Activated naive CD8-positive, alpha-beta T cell treated with anti-CD3 and anti-CD28 coated beads, Interleukin-2, amount 10 ng/mL, durations not matched to agents 7 days and 5 days (primary cell): Measurements from ENCODE around the gene DLG4. TPM values are rescaled to one million over a fixed set of nuclear protein-coding genes. Genes with fewer than 3 reads are reported as not detected.

ENCODE experiments used
- ATAC-seq: fragments of 150-1000 bp; cut with Tn5 transposase; one replicate; pipeline ENCODE4 v1.10.0; 2021; ENCODE audit warnings: low read depth, moderate library complexity
- POLR2A ChIA-PET: fragments of 350-600 bp; sonication (Branson Sonifier 250); formaldehyde crosslinking; loops from one replicate; lab custom pipeline; 2021; ENCODE audit warnings: antibody characterized with exemption; lab: Charles Lee
- DNase-seq: peaks from one replicate; pipeline ENCODE4 v3.0.0; 2021
- H3K27ac Mint-ChIP-seq: one replicate; pipeline ENCODE4 v1.8.0; 2022; ENCODE audit warnings: mild to moderate bottlenecking, mixed read lengths
- H3K27me3 Mint-ChIP-seq: one replicate; pipeline ENCODE4 v1.8.0; 2022; ENCODE audit warnings: mild to moderate bottlenecking, moderate library complexity, mixed read lengths
- H3K36me3 Mint-ChIP-seq: one replicate; pipeline ENCODE4 v1.8.0; 2021; ENCODE audit warnings: mild to moderate bottlenecking, mixed read lengths
- H3K4me1 Mint-ChIP-seq: one replicate; pipeline ENCODE4 v1.8.0; 2021; ENCODE audit warnings: mixed read lengths
- H3K4me3 Mint-ChIP-seq: one replicate; pipeline ENCODE4 v1.8.0; 2022; ENCODE audit warnings: mild to moderate bottlenecking, moderate library complexity, mixed read lengths
- H3K9me3 Mint-ChIP-seq: one replicate; pipeline ENCODE4 v1.8.0; 2021; ENCODE audit warnings: mixed read lengths
- total RNA-seq, 2 experiments: library from RNA; stranded (reverse); gene quantifications; one replicate each; pipeline ENCODE4 v1.2.3, GENCODE V29; 2021

Gene DLG4
- total RNA-seq: 10 to 100 TPM; 21.2 to 22.4 TPM

GRCh38 chr17:7219812-7220592 lies at the start of gene DLG4, which contains the start of gene ACADVL:
Gene DLG4, minus strand, starts transcription at chr17:7219836.
Gene ACADVL, plus strand, starts transcription at chr17:7219938. Its CDS starts 47 bp downstream, at chr17:7219985.
- Mint-ChIP-seq H3K4me1 (peaks cover 42% of the 10 kb centered on the region), H3K27me3 (no peaks in the 10 kb centered on the region), H3K4me3 (peak within 1 kb of the TSS; percentile 97), H3K36me3 (peaks cover 3% of the 10 kb centered on the region), H3K9me3 (no peaks in the 10 kb centered on the region), H3K27ac (peak within 1 kb of the TSS; percentile 95)
- ATAC-seq (peak; percentile 74), DNase-seq (peak; percentile 82)
- POLR2A ChIA-PET: interaction anchor here (0.6 to 8.9 kb wide), 13 partner anchors 10 to 185 kb away, joined by 3 to 162 read pairs (median 3); partner anchors contain the start of genes ACAP1, CTDNEP1, DVL2 and ELP5

GRCh38 chr17:7266784-7267183 lies 47.1 kb upstream of the DLG4 start:
- Mint-ChIP-seq H3K4me3 (no peak overlapping the region), H3K36me3 (no peaks in the 10 kb centered on the region), H3K9me3 (no peaks in the 10 kb centered on the region), H3K27ac (no peak overlapping the region), H3K27me3 (peaks cover 33% of the 10 kb centered on the region), H3K4me1 (peaks cover 18% of the 10 kb centered on the region)
- POLR2A ChIA-PET: interaction anchor here (1.3 kb wide), 1 partner anchor 128 kb away, joined by 3 read pairs; the partner anchor contains the start of gene PLSCR3
- DNase-seq (no peak), ATAC-seq (no peak)

GRCh38 chr17:7263801-7264078 lies 44.1 kb upstream of the DLG4 start:
- Mint-ChIP-seq H3K27me3 (peaks cover 33% of the 10 kb centered on the region), H3K4me1 (peaks cover 22% of the 10 kb centered on the region), H3K4me3 (peak overlapping the region; percentile 77), H3K9me3 (no peaks in the 10 kb centered on the region), H3K36me3 (no peaks in the 10 kb centered on the region), H3K27ac (peak overlapping the region; percentile 60)
- ATAC-seq (no peak), DNase-seq (no peak)
- POLR2A ChIA-PET: no interaction called here

GRCh38 chr17:7262935-7263800 lies 43.5 kb upstream of the DLG4 start:
- Mint-ChIP-seq H3K9me3 (no peaks in the 10 kb centered on the region), H3K36me3 (no peaks in the 10 kb centered on the region), H3K27ac (peak overlapping the region; percentile 53), H3K4me3 (peak overlapping the region; percentile 77), H3K4me1 (peaks cover 22% of the 10 kb centered on the region), H3K27me3 (peaks cover 33% of the 10 kb centered on the region)
- ATAC-seq: peak; percentile 16
- peak; percentile 41 for DNase-seq
- POLR2A ChIA-PET: no interaction called here

- DNase-seq: peak; percentile 39
- H3K9me3 Mint-ChIP-seq: no peaks in the 10 kb centered on the region
- H3K36me3 Mint-ChIP-seq: no peaks in the 10 kb centered on the region
- peak within 1 kb of the TSS; percentile 77 for H3K4me3 Mint-ChIP-seq
- POLR2A ChIA-PET: interaction anchor here (1.1 kb wide), 1 partner anchor 11 kb away, joined by 5 read pairs; the partner anchor contains the start of gene CTDNEP1
- H3K27me3 Mint-ChIP-seq: peaks cover 28% of the 10 kb centered on the region
- peaks cover 22% of the 10 kb centered on the region for H3K4me1 Mint-ChIP-seq
- H3K27ac Mint-ChIP-seq: peak within 1 kb of the TSS; percentile 53
- ATAC-seq: no peak
Observed at GRCh38 chr17:7262192-7262934, 42.7 kb upstream of the DLG4 start, which contains the start of gene CLDN7. Gene CLDN7, minus strand, starts transcription at chr17:7262478. Its CDS starts 435 bp downstream, at chr17:7262043.

GRCh38 chr17:7261379-7262191 lies 41.9 kb upstream of the DLG4 start:
- DNase-seq: peak; percentile 64
- peak overlapping the region; percentile 51 for H3K27ac Mint-ChIP-seq

GRCh38 chr17:7260651-7261378 lies 41.2 kb upstream of the DLG4 start:
- DNase-seq (no peak), ATAC-seq (peak; percentile 58)
- Mint-ChIP-seq H3K4me1 (peaks cover 20% of the 10 kb centered on the region), H3K36me3 (no peaks in the 10 kb centered on the region), H3K9me3 (no peaks in the 10 kb centered on the region), H3K27ac (no peak overlapping the region), H3K4me3 (peak overlapping the region; percentile 63), H3K27me3 (peaks cover 25% of the 10 kb centered on the region)
- POLR2A ChIA-PET: interaction anchor here (0.7 to 1.1 kb wide), 2 partner anchors 10 to 40 kb away, joined by 3 to 5 read pairs; partner anchors contain the start of gene CTDNEP1

More at GRCh38 chr17:7261379-7262191, 41.9 kb upstream of the DLG4 start:
- Mint-ChIP-seq H3K9me3 (no peaks in the 10 kb centered on the region), H3K4me1 (peaks cover 20% of the 10 kb centered on the region), H3K36me3 (no peaks in the 10 kb centered on the region), H3K27me3 (peaks cover 26% of the 10 kb centered on the region), H3K4me3 (peak overlapping the region; percentile 70)
- POLR2A ChIA-PET: interaction anchor here (0.7 to 1.1 kb wide), 2 partner anchors 10 to 41 kb away, joined by 3 to 5 read pairs; partner anchors contain the start of gene CTDNEP1
- peak; percentile 38 for ATAC-seq

GRCh38 chr17:7260151-7260550 lies 40.5 kb upstream of the DLG4 start:
- Mint-ChIP-seq H3K36me3 (no peaks in the 10 kb centered on the region), H3K27ac (no peak overlapping the region), H3K4me1 (peaks cover 20% of the 10 kb centered on the region), H3K9me3 (no peaks in the 10 kb centered on the region), H3K27me3 (peaks cover 25% of the 10 kb centered on the region), H3K4me3 (peak overlapping the region; percentile 35)
- POLR2A ChIA-PET: interaction anchor here (0.8 to 1.3 kb wide), 4 partner anchors 17 to 25 kb away, joined by 3 to 5 read pairs (median 4); partner anchors contain the start of genes DVL2, GABARAP and PHF23
- no peak for ATAC-seq
- DNase-seq: no peak

GRCh38 chr17:7259555-7259889 lies 39.9 kb upstream of the DLG4 start:
- Mint-ChIP-seq H3K4me3 (no peak overlapping the region), H3K4me1 (peaks cover 20% of the 10 kb centered on the region), H3K27ac (no peak overlapping the region), H3K27me3 (peaks cover 23% of the 10 kb centered on the region), H3K9me3 (no peaks in the 10 kb centered on the region), H3K36me3 (peaks cover 5% of the 10 kb centered on the region)
- ATAC-seq (no peak), DNase-seq (no peak)
- POLR2A ChIA-PET: interaction anchor here (0.6 to 1.3 kb wide), 5 partner anchors 16 to 150 kb away, joined by 3 to 5 read pairs (median 4); partner anchors contain the start of genes DVL2, GABARAP and PHF23

- peaks cover 18% of the 10 kb centered on the region for H3K27me3 Mint-ChIP-seq
- DNase-seq: no peak
- H3K36me3 Mint-ChIP-seq: peaks cover 7% of the 10 kb centered on the region
- H3K9me3 Mint-ChIP-seq: no peaks in the 10 kb centered on the region
- peaks cover 21% of the 10 kb centered on the region for H3K4me1 Mint-ChIP-seq
- POLR2A ChIA-PET: interaction anchor here (0.6 to 1.3 kb wide), 4 partner anchors 16 to 151 kb away, joined by 3 to 5 read pairs (median 4); partner anchors contain the start of genes GABARAP and PHF23
- no peak overlapping the region for H3K27ac Mint-ChIP-seq
- no peak for ATAC-seq
- H3K4me3 Mint-ChIP-seq: no peak overlapping the region
Observed at GRCh38 chr17:7258731-7259554, 39.3 kb upstream of the DLG4 start.
